GM21360 (cell line): ENCODE data around the gene SAMD8.
"Not testable (repeated sequence)": the region's sequence is repeated elsewhere in the genome, so short reads cannot be mapped to it uniquely, and the experiment has no call there.

Experiments
- ATAC-seq: cut with Tn5 transposase; IDR thresholded peaks from one replicate; pipeline ENCODE4 v1.9.1; 2021; ENCODE audit warnings: mild to moderate bottlenecking, moderate library complexity; ENCODE audit not compliant: unreplicated experiment

The SAMD8 gene

DNA sequence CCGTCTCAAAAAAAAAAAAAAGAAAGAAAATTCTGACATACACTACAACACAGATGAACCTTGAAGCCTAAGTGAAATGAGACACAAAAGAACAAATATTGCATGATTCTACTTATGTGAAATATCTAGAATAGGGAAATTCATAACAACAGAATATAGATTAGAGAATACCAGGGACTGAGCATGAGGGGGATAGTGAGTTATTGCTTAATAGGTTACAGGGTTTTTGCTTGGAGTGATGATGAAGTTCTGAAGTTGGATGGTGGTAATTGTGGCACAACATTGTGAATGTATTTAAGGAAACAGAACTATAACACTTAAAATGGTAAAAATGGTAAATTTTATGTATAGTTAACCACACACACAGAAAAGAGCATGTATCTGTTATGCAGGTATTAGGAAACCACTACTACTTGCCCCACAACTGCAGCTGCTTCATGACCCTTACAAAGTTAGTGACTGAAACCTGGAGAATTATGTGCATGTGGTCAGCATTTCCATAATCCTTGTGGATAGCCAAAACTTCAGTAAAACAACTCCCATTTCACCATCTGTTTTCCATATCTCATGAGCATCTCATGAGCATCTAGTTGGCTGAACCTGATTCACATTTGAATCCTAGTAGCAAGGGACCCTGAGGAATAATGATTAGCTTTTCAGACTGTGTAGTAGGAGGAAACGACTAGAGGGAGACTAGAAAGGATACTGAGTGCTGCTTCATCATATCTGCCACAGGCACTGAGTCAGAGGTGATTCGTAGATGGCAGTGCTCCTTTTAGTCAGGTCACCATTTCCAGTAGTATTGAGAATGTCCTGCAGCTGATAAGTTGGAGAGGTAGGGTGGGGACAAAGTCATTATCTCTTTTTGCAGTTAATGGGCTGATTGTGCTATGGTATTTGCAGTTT lies 26.3 kb downstream of the SAMD8 start:
- no peak for ATAC-seq

DNA sequence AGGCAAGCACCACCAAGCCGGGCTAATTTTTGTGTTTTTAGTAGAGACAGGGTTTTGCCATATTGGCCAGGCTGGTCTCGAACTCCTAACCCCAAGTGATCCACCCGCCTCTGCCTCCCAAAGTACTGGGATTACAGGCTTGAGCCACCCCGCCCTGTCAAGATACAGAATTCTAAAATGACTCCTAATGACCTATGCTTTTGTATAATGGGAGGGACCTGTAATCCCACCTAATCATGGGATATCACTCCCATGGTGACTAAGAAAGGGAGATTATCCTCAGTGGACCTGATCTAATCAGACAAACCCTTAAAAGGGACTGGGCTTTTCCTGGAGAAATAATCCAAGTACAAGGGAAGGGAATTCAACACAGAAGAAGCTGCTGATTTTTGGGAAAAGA lies 28.8 kb downstream of the SAMD8 start:
- no peak for ATAC-seq

GRCh38 chr10:75143353-75143752 lies 31.9 kb downstream of the SAMD8 start:
- ATAC-seq = no peak

DNA sequence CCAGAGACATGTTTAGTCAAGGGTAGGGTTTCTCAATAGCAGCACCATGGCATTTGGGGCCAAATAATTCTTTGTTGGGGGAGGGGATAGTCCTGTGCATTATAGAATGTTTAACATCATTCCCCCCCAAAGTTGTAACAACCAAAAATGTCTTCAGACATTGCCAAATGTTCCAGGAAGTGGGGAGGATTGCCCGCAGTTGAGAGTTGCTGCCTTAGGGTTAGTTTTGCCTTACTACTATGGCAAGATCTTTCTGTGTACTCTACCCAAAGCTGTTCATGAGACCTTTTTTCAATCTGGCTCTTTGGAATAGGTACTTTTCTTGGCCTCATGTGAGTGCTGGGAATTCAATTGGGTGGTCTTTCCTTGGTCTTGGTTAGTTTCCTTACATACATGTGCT lies 34.1 kb downstream of the SAMD8 start:
- no peak for ATAC-seq

DNA sequence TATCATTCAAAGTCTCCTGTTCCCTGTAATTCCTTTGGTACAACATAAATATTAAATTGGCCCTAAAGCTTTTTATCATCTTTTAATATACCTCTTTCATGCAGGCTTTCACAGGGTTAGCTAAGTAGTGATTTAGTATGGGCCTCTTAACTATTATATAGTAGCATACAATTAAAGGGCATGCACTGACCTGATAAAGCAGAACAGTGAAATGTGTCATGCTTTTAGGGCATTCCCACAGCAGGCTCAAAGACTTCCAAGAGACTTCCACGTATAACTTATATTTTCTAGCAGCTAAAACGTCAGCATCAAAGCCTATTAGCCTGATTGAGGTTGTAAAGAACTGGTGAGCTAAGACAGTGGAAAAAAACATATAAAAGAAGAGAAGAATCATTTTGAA lies 35.3 kb downstream of the SAMD8 start:
- no peak for ATAC-seq

GRCh38 chr10:75150656-75151055 lies 39.2 kb downstream of the SAMD8 start:
- ATAC-seq = no peak

DNA sequence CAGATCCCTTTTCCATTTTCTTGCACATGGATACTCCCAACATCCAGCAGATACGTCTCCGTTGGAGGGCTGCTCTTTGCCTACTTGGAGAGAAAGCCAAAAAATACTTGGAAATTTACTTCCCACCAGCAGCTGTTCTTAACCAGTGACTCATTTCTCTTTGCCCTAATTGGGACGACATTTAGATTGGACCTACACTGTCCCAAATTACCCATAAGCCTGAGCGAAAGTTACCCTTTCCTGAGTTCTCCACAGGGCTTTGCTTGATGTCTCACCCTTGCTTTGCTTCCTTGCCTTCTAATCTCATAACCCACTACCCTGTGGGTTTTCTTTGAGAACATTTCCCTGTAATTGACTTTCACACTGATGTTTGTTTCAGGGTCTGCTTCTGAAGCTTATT lies 48.1 kb downstream of the SAMD8 start:
- no peak for ATAC-seq

DNA sequence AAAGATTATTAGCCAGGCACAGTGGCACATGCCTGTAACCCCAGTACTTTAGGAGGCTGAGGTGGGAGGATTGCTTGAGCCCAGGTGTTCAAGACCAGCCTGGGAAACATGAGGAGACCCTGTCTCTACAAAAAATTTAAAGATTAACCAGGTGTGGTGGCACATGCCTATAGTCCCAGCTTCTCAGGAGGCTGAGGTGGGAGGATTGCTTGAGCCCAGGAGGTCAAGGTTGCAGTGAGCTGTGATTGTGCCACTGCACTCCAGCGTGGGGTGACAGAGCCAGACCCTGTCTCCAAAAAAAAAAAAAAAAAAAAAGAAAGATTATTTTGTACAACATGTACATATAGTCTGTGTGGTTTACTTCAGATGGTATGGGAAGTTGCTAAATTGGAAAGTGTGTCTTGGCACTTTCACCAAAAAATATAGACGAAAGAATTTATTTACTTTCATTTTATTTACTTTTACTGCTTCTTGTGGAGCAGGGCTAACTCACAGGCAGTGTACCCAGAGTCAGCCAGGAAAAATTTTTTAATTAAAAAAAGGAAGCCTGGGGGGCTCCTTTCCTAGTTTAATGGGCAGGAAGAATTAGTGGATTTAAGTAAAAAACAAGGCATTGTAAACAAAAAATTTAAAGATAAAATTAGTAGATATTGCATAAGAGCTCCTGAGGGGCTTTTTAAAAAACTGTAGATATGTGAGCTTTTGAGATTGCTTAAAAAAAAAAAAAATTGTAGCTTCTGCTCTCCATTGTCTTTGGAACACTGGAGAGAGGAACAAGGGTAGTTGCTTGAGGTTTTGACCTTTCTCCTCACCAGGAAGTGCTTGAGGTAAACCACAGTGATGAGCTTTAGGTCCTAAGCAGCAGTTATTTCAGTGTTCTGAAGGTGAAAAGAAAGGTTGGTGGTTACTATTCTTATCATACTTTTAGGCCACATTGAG lies 54.5 kb downstream of the SAMD8 start:
- peak; percentile 80 for ATAC-seq

DNA sequence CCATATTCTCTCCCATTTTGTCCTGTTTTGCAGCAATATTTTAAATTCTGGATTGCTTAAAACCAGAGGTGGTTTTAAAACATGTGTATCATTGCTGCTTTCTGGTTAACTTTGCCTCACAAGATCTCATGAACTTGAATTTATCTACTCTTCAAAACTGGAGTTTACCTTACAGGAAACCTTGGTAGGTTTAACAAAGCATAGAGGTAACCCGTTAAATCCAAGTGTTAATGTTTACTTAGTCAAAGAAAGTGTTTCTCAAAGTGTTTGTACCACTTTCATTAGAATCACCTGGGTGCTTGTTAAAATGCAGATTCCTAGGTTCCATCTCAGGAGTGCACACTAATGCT lies 55.1 kb downstream of the SAMD8 start:
- ATAC-seq = no peak

- no peak for ATAC-seq
Measured at GRCh38 chr10:75168275-75168674, 56.8 kb downstream of the SAMD8 start.

DNA sequence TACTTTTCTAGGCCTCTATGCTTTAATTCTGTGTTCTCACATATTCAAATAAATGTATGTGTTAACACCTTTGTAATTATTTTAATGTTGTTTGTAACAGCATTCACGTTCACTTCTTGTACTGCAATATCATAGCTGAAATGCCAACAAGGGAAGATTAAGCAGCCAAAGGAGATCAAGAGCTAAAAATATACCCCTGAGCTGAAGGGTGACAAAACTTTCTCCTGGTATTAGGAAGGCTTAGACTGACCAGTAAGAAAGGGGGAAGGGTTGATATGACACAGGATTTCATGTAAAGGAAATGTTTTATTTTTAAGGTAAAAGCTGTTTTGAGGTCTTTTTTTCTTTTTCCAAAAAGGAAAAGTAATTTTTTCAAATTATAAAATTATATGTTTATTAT lies 58.8 kb downstream of the SAMD8 start:
- no peak for ATAC-seq

GRCh38 chr10:75175046-75175445 lies 63.6 kb downstream of the SAMD8 start:
- no peak for ATAC-seq

- no peak for ATAC-seq
Measured at GRCh38 chr10:75176046-75176445, 64.6 kb downstream of the SAMD8 start.

DNA sequence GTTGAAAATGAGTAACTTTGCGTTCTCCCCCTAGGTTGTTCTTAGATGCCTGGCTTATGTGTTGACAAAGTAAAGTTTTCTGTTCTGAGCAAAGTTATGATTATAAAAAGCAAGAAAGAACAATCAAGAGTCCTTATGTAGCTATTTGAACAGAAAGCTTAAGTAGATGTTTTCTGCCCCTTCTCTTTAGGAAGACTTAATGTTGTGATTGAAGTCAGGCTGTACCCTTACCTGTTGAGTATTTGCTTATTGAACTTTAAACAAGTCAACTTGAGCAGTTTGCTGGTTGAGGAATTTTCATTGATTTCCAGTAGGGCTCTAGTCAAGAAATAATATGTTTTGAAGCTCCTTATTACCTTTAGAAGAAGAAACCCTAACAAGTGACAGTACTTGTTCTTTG lies 65.3 kb downstream of the SAMD8 start:
- no peak for ATAC-seq

DNA sequence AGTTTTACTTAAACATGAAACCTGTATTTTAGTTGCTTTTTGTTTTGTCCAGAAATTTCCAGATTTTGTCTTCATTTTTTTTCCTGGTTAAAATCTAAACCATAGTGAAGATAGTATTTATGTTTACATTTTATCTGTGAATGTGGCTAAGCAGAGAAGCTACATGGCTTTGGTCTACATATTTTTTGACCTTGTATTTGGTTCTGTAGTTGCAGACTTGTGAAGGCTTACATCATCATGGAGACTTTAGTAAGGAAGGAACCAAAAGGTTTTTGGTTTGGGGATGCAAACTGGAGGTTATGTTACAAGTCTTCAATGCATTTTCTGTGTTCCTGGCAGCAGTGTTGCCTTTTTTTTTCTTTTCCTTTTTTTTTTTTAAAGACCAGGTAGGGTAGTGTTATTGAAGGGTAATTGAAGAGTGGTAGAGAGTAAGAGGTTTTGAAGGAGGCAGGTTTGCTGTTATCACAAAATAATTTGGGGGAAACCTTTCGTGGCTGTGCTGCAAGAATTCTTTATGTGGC lies 68.3 kb downstream of the SAMD8 start:
- no peak for ATAC-seq

GRCh38 chr10:75180592-75180991 lies 69.1 kb downstream of the SAMD8 start:
- ATAC-seq = no peak

GRCh38 chr10:75181073-75181472 lies 69.6 kb downstream of the SAMD8 start:
- no peak for ATAC-seq

DNA sequence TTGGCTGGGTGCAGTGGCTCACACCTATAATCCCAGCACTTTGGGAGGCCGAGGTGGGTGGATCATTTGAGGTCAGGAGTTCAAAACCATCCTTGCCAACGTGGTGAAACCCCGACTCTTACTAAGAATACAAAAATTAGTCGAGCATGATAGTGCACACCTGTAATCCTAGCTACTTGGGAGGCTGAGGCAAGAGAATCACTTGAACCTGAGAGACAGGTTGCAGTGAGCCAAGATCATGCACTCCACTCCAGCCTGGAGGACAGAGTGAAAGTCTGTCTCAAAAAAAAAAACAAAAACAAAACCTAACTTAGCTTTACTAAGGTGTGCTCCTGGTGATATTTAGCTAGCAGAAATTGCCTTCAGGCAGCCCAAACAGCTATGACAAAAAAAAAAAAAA lies 74.9 kb downstream of the SAMD8 start:
- ATAC-seq = no peak

GRCh38 chr10:75187961-75188426 lies 76.5 kb downstream of the SAMD8 start:
- no peak for ATAC-seq

GRCh38 chr10:75188522-75188921 lies 77.1 kb downstream of the SAMD8 start:
- not testable (repeated sequence) for ATAC-seq

GRCh38 chr10:75189266-75190096 lies 78.0 kb downstream of the SAMD8 start:
- ATAC-seq = no peak
